ENCODE results near the gene TM7SF2.

The TM7SF2 gene

GRCh38 chr11:65157336-65157735 lies 45.7 kb downstream of the TM7SF2 start:
- no peak for DNase-seq

- DNase-seq = no peak
Observed at GRCh38 chr11:65159012-65159411, 47.3 kb downstream of the TM7SF2 start.

GRCh38 chr11:65160643-65161042 lies 49.0 kb downstream of the TM7SF2 start:
- DNase-seq = no peak

GRCh38 chr11:65163684-65164083 lies 52.0 kb downstream of the TM7SF2 start:
- DNase-seq = no peak

Data from T-helper 1 cell (primary cell).